NT2/D1 (cell line): Measurements from ENCODE around the gene BSND.

Experiments used
- SUZ12 ChIP-seq: IDR thresholded peaks from 2 replicates; pipeline ENCODE4 v1.6.1; 2011; ENCODE audit not compliant: insufficient read length, insufficient read depth; ENCODE audit errors: extremely low read depth
- YY1 ChIP-seq: IDR thresholded peaks from 2 replicates; pipeline ENCODE4 v1.6.1; 2011; ENCODE audit not compliant: insufficient read length, insufficient read depth

- TF ChIP-seq SUZ12 (no peak), YY1 (no peak)
Measured at GRCh38 chr1:54967372-54967771, 31.4 kb upstream of the BSND start.
